NCI-H2227 (cell line): ENCODE measurements around the gene ZNF879.

Experiments
- DNase-seq: peaks from one replicate; lab custom pipeline; 2025; ENCODE audit not compliant: unreplicated experiment; lab: John Stamatoyannopoulos, UW

ZNF879 gene

GRCh38 chr5:179023528-179024189 is at the start of gene ZNF879:
Gene ZNF879, plus strand, starts transcription at chr5:179023804. Its CDS starts 1,201 bp downstream, at chr5:179025005.
- DNase-seq = peak; percentile 94

DNA sequence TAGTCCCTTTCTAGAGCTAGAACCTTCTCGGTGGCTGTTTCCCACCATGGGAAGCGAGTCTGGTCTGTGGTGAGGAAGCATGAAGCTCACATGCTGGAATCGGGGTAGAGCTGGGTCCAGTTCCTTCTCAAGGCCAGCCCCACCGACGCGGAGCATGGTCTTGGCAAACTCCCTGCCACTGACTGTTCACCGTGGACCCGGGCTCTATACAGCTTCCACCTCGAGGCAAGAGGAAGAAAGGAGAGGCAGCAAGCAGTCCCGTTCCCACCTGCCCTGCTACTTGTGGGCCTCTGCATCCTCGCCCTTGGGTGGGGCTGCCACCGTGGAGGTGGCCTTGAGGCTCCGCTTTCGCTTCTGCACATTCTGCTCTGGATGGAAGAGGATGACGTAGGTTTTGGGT is 42.2 kb upstream of the ZNF879 start:
- DNase-seq = no peak

DNA sequence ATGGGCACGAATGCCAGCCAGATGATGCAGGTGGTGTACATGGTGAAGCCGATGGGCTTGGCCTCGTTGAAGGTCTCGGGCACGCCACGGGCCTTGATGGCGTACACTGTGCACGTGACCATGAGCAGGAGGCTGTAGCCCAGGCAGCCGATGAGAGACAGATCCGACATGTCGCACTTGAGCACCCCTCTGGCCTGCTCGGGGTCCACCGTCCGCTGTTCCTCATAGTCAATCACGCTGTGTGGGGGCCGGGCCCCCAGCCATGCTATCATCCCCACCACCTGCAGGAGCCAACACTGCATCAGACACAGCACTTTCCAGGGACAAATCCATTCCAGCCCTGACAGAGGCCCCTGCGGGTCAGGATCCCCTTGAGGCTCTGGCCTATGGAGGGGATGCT is 40.7 kb upstream of the ZNF879 start:
- DNase-seq = no peak

GRCh38 chr5:178983728-178984127 is 39.9 kb upstream of the ZNF879 start:
- no peak for DNase-seq

DNA sequence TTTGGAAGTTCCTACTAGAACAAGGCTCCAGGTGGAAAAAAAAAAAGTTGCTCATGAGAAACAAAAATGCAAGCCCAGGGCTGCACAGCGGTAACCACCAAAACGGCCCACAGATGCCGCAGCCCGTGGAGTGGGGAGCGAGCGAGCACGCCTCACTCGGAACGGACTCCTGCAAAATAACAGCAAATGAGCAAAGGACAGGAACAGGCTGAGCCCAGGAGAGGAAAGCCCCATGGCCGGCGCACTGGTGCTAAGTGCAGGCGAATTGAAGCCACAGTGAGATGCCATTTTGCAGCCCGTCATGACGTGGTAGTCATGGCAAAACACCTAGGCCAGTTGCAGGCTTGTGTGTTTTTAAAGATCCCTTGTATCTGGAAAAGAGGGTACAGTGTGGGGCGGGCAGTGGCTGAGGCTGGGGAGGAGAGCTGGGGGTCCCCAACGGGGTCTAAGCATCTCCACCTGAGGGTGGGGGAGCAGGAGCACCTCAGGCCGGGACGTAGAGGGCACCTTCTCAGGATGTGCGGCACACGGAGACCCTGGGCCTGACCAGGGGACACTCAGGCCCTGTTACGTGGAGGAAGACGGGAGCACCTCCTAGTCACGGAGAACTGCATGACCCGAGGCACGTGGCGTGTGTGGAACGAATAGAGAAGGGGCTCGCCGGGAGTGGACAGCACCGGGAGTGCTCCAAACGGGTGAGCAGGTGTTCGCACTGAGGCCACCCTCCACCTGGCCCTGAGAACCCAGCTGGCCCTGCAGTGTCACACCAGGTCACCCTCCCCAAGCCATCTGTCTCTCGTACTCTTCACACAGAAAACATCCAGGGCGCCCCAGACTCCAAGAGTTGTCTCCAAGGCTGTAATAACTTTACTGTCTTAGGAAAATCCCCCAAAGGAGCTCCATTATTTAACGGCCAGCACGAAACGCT is 39.2 kb upstream of the ZNF879 start:
- DNase-seq = no peak

DNA sequence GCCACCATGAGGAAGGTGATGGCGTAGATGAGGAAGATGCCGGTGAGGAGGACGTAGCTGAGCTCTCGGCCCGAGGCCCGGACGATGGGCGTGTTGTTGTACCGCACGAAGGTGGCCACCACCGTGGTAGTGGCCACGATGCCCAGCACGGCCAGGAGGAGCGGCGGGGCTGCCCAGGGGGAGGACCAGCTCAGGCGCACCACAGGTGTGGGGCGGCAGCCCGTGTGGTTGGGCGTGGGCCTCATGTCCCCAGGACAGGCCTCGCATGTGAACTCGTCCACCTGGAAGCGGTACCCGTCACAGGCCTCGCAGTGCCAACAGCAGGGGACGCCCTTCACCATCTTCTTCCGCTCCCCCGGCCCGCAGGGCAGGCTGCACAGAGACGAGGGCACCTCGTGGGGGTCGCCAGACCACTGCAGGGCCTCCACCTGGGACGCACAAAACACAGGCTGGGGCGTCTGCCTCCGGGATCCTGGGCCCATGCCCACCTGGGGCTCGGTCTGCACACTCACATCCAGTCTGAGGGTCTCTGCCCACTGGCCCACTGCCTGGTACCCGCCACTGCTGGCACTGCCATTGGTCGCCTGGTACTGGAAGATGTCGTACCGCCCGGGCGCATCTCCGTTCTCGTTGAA is 37.2 kb upstream of the ZNF879 start:
- DNase-seq = no peak

DNA sequence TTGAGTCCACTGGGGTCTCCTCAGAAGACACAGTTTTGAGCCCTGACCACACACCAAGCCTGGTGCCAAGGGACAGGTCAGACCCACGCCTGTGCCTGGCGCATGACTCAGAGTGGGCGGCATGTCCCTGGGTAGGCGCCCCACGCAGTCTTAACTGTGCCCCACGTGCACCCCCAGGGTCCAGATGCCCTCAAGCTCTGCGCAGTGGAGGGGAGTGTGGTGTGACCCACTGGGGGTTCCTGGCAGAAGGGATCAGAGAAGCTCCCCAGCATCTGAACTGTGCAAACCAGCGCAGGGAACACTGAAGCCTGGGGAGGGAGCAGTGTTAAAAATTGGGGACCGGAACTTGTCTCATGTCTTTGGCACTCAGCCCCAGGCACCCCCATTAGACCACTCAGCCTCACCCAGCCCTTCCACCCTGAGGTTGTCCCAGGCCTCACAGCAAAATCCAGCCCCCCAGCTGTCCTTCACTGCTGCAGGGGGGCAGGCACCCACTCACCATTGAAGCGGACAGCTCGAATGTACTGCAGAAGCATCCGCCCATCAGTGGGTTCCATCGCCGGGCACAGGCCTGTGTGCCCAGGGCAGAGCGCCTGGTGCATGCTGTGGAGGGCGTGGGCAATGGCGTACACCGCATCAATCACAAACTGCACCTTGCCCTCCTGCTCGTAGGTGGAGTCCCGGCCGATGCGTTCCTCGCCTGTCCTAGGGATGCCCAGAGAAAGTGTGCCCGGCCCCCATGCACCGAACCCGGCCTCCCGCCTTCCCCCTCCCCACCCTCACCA is 35.0 kb upstream of the ZNF879 start:
- no peak for DNase-seq

DNA sequence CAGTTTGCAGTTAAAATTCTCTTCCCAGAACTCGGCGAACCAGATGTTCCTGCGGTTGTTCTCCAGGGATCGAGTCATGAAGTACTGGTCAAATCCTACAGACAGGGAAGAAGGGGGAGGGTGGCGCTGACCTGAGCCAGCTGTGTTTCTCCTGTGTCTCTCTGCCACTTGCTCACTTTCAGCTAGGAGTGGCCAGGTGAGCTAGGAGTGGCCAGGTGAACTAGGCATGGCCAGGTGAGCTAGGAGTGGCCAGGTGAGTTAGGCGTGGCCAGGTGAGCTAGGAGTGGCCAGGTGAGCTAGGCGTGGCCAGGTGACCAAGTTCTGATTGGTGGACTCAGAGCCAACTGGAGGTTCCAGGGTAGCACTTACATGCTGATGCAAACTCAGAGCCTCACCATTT is 34.3 kb upstream of the ZNF879 start:
- DNase-seq = no peak

DNA sequence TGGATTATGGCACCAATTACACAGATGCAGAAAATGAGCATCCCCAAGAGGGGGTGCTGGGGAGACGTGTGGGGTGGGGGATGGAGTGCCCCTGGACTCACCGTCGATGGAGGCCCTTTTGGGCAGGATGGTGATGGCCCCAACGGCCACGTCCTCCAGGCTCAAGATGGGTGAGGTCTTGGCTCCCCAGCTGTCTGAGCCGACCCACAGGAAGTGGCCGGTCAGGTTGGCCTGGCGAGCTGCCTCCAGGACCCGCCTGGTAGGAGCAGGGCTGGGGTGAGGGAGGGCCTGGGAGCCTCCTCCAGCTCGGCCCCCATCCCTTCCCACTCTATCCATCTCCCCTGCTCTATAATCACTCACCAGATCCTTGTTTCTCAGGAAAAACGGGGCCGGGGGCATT is 33.1 kb upstream of the ZNF879 start:
- no peak for DNase-seq

- no peak for DNase-seq
Measured at GRCh38 chr5:178991190-178992145, 32.1 kb upstream of the ZNF879 start.

DNA sequence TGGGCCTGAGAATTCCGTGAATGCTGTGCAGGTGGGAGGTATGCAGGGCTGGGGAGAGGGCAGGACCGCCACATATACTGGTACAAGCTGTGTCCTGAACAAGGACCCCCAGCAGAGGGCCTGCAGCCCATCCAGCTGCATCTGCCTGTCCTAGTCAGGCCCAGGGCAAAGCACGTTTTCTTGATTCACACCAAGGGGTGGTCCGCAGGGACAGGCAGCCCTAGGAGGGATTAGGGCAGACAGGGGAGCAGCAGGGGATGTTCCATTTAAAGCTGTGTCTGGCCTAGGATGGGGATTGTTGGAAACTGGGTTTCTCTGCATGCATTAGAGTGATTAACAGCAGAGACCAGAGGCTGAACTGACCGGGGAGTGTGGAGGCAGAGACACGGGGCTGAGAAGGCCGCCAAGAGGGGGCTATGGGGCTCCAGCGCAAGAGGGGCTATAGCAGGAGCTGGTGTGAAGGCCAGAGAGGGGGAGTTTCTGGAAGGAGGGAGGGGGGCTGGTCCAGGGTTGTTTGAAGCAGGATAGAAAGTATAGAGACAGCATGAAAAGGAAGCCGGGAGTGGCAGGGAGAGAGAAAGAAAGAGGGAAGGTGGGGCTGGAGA is 31.2 kb upstream of the ZNF879 start:
- no peak for DNase-seq

- no peak for DNase-seq
Measured at GRCh38 chr5:178993236-178993765, 30.3 kb upstream of the ZNF879 start.

GRCh38 chr5:178993955-178994579 is 29.5 kb upstream of the ZNF879 start:
- no peak for DNase-seq

DNA sequence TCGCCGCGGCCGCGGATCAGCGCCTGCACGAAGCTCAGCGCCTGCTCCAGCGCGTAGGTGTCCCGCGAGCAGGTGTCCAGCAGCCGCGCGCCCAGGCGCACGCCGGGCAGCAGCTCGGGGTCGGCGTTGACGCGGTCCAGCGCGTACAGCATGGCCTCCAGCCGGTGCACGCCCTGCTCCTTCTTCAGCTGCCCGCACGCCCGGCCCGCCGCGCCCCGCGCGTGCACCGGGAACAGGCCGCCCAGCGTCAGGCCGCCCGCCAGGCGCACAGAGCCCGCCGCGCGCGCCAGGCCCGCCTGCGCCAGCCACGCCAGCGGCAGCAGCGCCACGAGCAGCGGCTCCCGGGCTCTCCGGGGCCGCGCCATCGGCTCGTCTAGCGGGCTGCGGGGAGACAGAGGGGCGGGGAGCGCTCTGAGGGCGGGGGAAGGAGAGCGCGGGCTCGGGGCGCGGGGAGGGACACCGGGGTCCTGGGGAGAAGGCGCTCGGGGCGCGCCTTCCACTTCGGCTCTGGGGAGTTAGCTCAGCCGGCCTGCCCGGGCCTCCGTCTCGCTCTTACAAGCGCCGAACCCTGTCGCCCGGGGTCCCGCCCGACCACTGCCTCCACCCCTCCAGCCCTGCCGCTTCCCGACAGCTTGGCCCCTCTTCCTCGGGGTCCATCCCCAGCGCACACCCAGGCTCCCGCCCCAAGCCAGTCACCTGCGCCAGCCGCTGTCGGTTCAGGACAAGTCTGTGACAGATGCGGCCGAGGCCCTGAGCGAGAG is 28.8 kb upstream of the ZNF879 start, which contains the start of gene GRM6:
Gene GRM6 (minus strand): TSS at position 741 of the 761 bp plus-strand sequence. CDS start 376 bp downstream, at position 365.
- no peak for DNase-seq

DNA sequence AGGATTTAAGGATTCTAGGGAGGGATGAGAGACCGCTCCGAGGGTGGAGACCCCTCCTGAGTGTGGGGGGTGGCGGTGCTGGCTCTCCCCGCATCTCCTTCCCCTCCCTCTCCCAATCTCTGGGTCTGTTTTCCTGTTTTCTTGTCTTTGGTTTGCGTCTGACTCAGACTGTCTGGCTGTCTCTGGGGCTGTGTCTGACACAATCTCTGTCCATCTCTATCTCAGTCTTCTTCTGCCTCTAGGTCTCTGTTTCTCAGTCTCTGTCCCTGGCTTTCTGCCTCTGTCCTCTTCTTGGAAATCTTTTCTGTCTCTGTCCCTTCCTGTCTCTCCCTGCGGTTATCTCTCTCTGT is 28.3 kb upstream of the ZNF879 start:
- DNase-seq = no peak

DNA sequence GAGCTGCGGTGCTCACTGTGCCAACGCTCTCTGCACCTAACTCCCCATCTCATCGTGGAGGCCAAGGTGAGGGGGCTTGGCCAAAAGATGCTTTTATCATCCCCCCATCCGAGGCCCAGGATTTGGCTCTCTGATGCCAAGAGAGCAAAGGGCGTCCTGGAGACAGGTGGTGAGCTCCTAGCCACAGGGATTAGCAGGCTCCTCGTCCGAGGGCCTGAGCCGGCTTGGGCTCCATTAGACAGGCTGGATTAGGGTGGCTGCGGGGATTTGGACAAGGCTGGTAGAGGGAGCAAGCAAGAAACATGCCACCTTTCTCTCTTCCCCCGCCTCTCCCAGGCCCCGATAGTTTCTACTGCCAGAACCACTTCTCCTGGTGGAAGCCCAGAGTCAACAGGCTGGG is 27.4 kb upstream of the ZNF879 start:
- DNase-seq = no peak

- DNase-seq = no peak
Measured at GRCh38 chr5:178997191-178997590, 26.4 kb upstream of the ZNF879 start.

- DNase-seq = no peak
Measured at GRCh38 chr5:178998441-178998840, 25.2 kb upstream of the ZNF879 start.
